NCI-H2196 treated with DMSO at 0.1 percent for 48 hours (cell line): Measurements from ENCODE around the gene IFNAR1.
"Not testable (repeated sequence)": the region's sequence is repeated elsewhere in the genome, so short reads cannot be mapped to it uniquely, and the experiment has no call there.

Experiments
- DNase-seq: peaks from one replicate; lab custom pipeline; 2025; ENCODE audit not compliant: unreplicated experiment; lab: John Stamatoyannopoulos, UW

IFNAR1 gene

DNA sequence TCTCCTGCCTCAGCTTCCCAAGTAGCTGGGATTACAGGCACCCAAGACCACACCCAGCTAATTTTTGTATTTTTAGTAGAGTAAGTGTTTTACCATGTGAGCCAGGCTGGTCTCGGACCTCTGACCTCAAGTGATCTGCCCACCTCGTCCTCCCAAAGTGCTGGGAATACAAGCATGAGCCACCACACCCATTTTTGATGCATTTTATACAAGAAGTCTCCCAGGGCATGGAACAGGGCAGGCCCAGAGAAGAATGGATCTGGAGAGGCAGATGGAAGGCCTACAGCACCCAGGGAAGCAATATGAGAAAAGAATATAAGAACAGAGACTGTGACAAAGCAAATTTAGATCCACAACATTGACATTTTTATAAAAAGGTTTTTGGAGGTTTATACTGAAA is 18.8 kb upstream of the IFNAR1 start:
- DNase-seq, result no peak

DNA sequence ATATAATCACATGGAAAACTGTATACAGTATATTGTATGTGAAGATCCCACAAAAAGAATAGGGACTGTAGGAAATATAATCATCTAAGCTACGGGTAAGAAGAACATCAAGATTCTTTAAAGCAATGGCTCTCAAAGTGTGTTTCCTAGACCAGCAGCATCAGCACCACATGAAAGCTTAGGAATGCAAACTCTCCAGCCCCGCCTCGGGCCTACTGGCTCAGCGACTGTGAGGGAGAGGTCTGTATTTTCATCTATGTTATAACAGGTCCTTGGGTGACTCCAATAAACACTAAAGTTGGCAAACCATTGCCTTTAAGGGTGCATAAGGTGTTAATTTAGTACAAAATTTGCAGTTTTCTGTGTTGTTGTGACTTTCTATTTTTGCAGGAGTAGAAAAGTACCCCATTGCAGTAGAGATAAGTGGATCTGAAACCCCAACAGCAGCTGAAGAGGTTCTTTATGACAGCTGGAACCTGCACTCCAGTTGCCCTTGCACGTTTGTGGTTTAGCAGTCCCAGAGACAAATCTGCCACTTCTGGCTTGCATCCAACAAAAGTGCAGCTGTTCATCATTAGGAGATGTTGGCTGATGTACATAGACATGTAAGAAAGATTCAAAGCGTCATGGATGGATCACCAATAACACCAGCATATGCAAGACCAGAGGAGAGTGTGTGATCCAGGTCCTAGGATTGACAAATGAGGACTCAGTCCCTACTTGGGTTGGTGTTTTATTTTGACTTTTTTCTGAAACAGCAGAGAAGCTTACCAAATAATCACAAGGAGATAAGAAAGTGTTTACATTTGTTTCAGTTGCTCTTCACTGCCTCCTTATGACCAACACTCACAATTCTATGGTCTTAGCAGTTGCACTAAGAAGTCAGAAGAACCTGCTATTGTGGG is 15.9 kb upstream of the IFNAR1 start:
- no peak for DNase-seq

DNA sequence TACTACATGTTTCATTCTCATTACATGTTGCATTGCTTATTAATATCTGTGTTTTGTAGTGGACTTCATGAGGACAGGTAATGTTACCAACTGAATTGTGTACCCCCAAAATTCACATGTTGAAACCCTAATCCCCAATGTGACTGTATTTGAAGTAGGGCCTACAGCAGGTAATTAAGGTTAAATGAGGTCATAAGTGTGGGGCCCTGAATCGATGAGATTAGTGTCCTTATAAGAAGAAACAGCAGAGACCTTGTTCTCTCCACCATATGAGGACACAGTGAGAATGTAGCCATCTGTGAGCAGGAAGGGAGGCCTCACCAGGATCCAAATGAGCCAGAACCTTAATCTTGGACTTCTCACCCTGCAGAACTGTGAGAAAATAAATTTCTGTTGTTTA is 15.0 kb upstream of the IFNAR1 start:
- DNase-seq, result no peak

DNA sequence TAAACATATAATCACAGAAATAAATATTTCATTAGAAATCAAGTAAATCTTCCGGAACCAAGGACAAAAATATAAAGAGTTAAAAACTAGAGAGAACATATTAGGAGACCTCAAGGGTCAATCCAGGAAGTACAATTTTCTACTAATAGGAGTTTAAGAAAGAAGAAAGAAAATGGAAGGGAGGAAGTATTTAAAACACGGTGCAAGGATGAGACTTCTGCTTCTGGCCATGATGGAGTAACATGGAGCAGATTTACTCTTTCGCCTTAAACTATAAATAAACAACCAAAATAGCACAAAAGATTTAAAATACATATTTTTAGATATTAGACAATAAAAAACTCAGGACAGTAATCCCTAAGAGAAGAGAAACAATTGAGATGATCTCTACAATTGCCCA is 12.6 kb upstream of the IFNAR1 start:
- no peak for DNase-seq

- DNase-seq, result no peak
These were observed 11.6 kb upstream of the IFNAR1 start for GRCh38 chr21:33313183-33313582.

DNA sequence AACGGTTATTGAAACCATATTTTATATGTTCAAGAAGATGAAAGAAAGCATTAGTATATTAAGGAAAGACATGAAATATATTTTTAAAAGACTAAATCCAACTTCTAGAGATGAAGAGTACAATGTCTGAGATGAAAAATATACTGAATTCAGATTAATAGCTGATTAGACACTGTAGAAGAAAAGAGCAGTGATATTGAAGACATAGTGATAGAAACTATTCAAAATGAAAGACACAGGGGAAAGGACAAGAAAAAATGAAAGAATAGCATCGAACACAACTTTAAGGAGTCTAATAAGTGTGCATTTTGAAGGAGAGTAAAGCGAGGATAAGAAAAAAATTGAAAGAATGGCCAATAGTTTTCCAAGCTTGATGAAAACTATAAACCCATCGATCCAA is 11.2 kb upstream of the IFNAR1 start:
- no peak for DNase-seq

DNA sequence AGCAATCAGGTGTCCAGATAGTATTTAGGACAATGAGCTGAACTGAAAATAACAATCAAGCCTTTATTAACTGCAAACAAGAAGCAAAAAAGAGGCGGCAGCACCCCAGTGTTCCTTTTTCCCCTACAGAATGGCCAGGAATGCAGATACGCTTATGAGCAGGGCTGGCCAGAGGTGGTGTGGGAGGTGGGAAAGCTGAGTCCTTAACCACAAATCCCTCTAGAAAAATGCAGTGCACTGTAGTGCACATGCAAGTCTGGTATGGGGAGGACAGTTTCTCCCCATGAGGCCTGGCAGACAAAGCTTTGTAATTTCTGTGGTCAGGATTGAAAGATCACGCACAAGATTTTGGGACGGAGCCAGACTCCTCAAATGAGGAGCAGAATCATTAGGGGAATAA is 10.7 kb upstream of the IFNAR1 start:
- no peak for DNase-seq

DNA sequence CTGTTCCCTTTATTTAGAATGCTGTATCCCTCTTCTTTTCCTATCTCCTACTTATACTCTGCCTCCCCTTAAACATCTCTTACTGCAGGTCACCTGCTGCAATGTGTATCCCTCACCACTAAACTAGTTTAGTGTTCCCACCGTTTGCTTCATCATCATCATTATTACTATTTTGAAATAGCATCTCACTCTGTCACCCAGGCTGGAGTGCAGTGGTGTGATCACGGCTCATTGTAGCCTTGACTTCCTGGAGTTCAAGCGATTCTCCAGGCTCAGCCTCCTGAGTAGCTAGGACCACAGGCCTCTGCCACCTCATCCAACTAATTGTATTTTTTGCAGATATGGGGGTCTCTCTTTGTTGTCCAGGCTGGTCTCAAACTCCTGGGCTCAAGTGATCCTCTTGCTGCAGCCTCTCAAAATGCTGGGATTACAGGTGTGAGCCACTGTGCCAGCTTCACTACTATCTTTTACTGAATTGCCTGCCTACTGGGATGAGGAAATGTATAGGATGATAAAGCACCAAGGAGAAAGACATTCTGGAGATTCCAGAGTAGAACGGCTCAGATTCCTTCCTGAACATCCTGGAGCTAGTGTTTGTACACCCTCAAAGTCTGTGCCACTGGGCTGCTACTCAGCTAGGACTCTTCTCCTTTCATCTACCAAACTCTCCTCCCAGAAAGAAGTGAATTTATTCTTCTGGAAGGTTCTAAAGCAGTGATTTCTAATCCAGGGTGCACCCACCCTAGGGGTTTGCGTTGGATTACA is 8.6 kb upstream of the IFNAR1 start:
- no peak for DNase-seq

DNA sequence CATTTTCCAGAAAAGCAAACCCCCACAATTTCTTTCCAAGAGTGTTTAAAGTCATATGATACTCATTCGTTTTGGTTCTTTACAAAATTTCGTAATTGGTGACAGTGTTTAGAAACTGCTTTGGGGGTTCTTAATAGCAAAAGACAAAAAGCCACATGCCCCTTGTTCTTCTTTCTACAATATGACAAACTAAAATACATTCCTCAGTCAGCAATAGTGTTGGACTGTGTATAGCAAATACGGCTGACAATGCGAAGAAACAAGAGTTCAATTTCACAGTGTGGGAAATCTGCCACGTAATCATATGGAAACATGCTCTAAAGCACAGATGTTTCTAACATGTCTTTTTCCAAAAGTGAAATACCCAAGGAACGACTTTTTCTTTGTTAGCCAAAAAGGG is 7.6 kb upstream of the IFNAR1 start:
- DNase-seq, result no peak

DNA sequence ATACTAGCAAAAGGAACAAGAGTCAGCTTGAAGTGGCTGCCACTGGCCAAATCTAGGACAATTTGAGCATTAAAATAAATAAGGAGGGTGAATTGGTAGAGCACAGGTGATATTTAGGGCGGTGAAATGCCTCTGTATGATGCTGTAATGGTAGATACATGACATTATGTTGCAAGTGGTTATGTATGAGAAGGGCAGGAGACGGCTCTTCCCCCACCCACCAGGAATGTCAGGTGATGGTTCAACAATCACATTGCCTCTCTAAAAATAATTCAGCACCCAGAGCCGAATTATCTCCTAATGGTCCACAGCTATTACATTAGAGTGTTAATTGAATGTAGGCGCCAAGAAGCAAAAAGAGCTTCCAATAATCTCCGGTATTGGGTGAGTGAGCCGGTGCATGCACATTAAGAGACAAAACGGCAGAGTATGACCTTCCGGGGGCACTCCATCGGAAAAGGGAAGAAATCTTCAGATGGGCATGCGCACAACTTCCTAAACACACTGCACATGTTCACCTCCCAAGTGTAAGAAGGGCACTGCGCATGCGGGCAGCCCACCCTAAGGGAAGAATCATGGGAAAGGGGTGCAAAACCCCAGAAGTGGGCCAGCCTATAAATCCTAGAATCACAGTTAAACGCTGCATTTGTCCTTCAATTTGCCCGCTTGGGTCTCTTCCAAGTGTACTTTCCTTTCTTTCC is 6.8 kb upstream of the IFNAR1 start:
- no peak for DNase-seq

GRCh38 chr21:33321005-33321404 is 3.8 kb upstream of the IFNAR1 start:
- DNase-seq, result not testable (repeated sequence)

DNA sequence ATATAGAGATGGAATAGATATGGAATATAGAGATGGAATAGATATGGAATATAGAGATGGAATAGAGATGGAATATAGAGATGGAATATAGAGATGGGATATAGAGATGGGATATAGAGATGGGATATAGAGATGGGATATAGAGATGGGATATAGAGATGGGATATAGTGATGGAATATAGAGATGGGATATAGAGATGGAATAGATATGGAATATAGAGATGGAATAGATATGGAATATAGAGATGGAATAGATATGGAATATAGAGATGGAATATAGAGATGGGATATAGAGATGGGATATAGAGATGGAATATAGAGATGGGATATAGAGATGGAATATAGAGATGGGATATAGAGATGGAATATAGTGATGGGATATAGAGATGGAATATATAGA is 1.2 kb upstream of the IFNAR1 start:
- DNase-seq, result not testable (repeated sequence)

DNA sequence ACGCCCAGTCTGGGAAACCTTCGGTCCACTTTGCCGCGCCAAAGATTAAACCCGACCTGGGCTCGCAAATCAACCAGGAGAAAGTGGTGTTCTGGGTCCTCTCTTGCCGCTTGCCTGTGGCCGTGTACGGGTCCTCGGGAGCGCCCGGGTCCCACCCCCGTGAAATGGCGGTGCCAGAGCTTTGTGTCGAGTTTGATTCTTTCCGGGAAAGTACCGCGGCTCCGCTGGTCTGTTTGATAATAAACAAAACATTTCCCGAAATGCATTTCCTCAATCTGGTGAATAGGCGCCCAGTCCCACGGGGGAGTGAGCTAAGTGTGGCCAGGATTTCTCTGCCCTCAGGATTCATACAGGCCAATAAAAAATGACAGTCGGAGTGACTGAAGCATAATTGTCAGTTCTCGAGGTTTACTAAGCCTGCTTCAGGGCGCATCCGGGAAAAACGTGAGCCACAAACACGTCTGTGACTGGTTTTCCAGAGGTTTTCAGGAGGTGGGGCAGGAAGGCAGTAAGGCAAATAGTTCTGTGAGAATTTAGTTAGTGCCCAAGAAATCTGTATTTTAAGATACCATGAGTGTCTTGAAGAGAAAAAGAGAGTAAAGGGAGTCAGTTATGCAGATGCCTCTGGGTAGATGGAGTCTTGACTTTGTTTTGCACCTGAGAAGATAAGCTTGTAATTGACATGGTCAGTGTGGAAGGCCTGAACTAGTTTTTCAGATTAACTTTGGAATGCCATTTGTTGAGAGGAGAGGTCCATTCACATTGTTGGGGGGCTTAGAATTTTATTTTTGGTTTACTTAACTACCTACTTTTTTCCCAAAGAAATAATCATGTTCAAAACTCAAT is 675 bp downstream of the IFNAR1 start:
- no peak for DNase-seq

GRCh38 chr21:33327326-33327725 is 2.6 kb downstream of the IFNAR1 start:
- no peak for DNase-seq

DNA sequence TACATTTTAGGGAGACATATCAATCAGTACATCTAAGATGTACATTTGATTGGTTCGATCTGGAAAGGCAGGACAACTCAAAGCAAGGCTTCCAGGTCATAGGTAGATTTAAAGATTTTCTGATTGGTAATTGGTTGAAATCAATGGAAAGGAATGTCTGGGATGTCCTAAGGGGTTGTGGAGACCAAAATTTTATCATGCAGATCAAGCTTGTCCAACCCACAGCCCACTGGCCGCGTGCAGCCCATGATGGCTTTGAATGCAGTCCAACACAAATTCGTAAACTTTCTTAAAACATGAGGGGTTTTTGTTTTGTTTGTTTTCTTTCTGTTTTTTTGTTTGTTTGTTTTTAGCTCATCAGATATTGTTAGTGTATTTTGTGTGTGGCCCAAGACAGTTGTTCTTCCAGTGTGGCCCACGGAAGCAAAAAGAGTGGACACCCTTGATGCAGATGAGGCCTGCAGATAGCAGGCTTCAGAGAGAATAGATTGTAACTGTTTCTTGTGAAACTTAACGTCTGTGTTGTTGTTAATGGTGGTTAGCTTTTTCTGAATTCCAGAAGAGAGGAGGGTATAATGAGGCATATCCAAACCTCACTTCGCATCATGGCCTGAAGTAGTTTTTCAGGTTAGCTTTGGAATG is 3.1 kb downstream of the IFNAR1 start:
- no peak for DNase-seq

- DNase-seq, result no peak
These were observed 6.0 kb downstream of the IFNAR1 start for GRCh38 chr21:33330726-33331125.

GRCh38 chr21:33332143-33332542 is 7.4 kb downstream of the IFNAR1 start:
- no peak for DNase-seq

DNA sequence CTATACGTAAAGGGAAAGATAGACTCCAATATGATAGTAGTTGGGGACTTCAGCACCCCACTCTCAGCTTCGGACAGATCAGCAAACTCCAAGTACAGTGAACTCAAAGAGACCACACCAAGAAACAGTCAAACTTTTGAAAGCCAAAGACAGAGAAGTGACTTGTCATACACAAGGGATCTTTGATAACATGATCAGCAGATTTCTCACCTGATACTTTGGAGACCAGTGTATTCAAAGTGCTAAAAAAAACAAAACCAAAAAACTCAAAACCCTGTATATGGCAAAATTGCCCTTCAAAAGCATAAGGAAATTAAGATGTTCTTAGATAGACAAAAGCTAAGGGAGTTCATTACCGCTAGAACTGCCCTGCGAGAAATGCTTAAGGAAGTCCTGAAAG is 9.4 kb downstream of the IFNAR1 start:
- DNase-seq, result no peak

- DNase-seq, result no peak
These were observed 10.1 kb downstream of the IFNAR1 start for GRCh38 chr21:33334824-33335223.

DNA sequence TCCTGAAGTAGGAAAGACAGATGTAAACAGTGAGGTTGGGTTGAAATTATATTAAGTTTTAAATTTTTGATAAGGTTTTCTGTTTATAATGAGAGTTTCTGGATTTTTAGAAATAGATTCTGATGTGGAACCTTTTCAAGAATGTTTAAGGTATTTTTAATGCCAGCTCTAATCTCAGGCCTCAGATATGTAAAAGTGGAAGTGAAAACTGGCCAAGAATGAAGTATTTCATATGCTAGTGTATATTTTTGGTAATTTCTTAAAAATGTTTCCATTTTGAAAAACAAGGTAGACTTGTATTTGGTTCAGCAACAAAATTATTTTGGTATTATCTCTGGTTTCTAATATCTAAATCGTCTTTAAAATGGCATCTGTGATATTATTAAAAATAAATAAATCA is 14.4 kb downstream of the IFNAR1 start:
- DNase-seq, result no peak
